HG03342 (cell line): ENCODE measurements around the gene LINC00237.

Experiments
- ATAC-seq: cut with Tn5 transposase; IDR thresholded peaks from one replicate; pipeline ENCODE4 v1.9.1; 2021; ENCODE audit warnings: mild to moderate bottlenecking, moderate library complexity; ENCODE audit not compliant: unreplicated experiment

Gene LINC00237

GRCh38 chr20:21106171-21107017 is at the start of gene LINC00237:
Gene LINC00237 (minus strand): TSS chr20:21106358.
- no peak for ATAC-seq

- ATAC-seq, result no peak
Observed at GRCh38 chr20:21155268-21155667, 49.1 kb upstream of the LINC00237 start.

GRCh38 chr20:21154692-21155091 is 48.5 kb upstream of the LINC00237 start:
- no peak for ATAC-seq

GRCh38 chr20:21151791-21152190 is 45.6 kb upstream of the LINC00237 start:
- ATAC-seq, result no peak

- ATAC-seq, result no peak
Observed at GRCh38 chr20:21149344-21149743, 43.2 kb upstream of the LINC00237 start.

GRCh38 chr20:21147593-21147992 is 41.4 kb upstream of the LINC00237 start:
- ATAC-seq, result no peak

- ATAC-seq, result no peak
Observed at GRCh38 chr20:21146215-21146614, 40.1 kb upstream of the LINC00237 start.

- no peak for ATAC-seq
Observed at GRCh38 chr20:21145424-21145823, 39.3 kb upstream of the LINC00237 start.

GRCh38 chr20:21143194-21143890 is 37.2 kb upstream of the LINC00237 start:
- ATAC-seq, result no peak

GRCh38 chr20:21141825-21142224 is 35.7 kb upstream of the LINC00237 start:
- no peak for ATAC-seq

- ATAC-seq, result no peak
Observed at GRCh38 chr20:21139881-21140566, 33.9 kb upstream of the LINC00237 start.

- no peak for ATAC-seq
Observed at GRCh38 chr20:21137078-21137477, 30.9 kb upstream of the LINC00237 start.

GRCh38 chr20:21136015-21136732 is 30.0 kb upstream of the LINC00237 start:
- no peak for ATAC-seq

GRCh38 chr20:21134883-21135493 is 28.8 kb upstream of the LINC00237 start:
- ATAC-seq, result no peak

- ATAC-seq, result no peak
Observed at GRCh38 chr20:21133917-21134622, 27.9 kb upstream of the LINC00237 start.

- no peak for ATAC-seq
Observed at GRCh38 chr20:21133404-21133803, 27.2 kb upstream of the LINC00237 start.

- no peak for ATAC-seq
Observed at GRCh38 chr20:21129861-21130260, 23.7 kb upstream of the LINC00237 start.

- no peak for ATAC-seq
Observed at GRCh38 chr20:21127201-21127981, 21.2 kb upstream of the LINC00237 start.

GRCh38 chr20:21126581-21126870 is 20.4 kb upstream of the LINC00237 start:
- ATAC-seq, result no peak
